ENCODE measurements around the gene MICAL2. TPM values are rescaled to one million over a fixed set of nuclear protein-coding genes. Genes with fewer than 3 reads are reported as not detected.

Gene MICAL2
- total and polyA plus RNA-seq, 10 of the 15 experiments (the other 5 are each of a cell fraction or from before 2014, with no cell fraction given): 0.90 to 5.6 (median 2.4) TPM

DNA sequence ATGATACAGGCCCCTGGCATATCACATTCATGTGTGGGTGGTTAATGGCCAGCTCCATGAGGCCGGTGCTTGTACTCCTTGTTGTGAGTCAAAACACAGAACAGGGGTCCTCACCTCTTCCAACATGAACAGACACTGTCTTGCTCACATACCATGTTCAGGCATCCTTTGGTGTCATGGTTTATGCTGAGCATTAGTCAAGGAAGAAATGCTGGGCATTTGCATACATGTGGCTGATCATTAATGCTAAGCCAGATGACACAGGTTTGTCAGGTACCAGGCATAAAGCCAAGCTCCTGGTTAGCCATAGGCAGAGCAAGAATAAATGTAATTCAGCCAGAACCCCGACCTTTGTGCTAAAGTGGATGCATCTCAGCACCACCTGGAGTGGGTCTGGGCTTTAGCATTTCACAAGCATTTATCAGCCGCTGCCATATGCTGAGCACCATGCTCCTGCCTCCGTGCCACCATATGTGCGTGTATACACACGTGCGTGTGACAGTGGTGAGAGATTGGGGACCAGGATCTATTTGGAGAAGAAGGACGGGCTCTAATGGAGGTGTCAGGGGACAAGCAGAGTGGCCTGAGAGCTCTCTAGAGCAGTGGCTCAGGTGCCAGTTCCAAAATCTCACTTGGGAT lies 55.0 kb downstream of the MICAL2 start:
- in situ Hi-C loops (cut with MboI): no loop called here
- no TSS peak for BruUV-seq (replicated peaks)
- RAD21 ChIA-PET (ENCODE audit: unreplicated experiment): interaction anchor here (3.2 kb wide), 1 partner anchor 34 kb away, joined by 10 read pairs; no protein-coding TSS in a partner anchor
- intact Hi-C loops (cut with micrococcal nuclease; ENCODE audit: unreplicated experiment): no loop called here
- no peak for DNase-seq (ENCODE audit: low read depth, low spot score)
- H3K79me2 ChIP-seq (ENCODE audit: control insufficient read depth, insufficient read depth, low read length): no peaks in the 10 kb centered on the region
- POLR2A ChIA-PET: no interaction called here
- SMC1A ChIA-PET (ENCODE audit: uncharacterized antibody, unreplicated experiment): interaction anchor here (1.2 to 2.3 kb wide), 3 partner anchors 34 to 116 kb away, joined by 3 to 16 read pairs (median 9); no protein-coding TSS in a partner anchor
- no peaks in the 10 kb centered on the region for H3K9me3 ChIP-seq (replicated peaks; ENCODE audit: control insufficient read depth, insufficient read depth, low read length)
- no peak overlapping the region for H3K4me3 ChIP-seq
- WGBS (ENCODE audit: insufficient coverage, insufficient replicate concordance, low lambda C conversion rate, missing lambda C conversion rate): 29% methylated on average over 8 of the region's 8 CpGs
- H4K20me1 ChIP-seq (ENCODE audit: control insufficient read depth, insufficient read depth): no peaks in the 10 kb centered on the region
- H3K36me3 ChIP-seq (ENCODE audit: control insufficient read depth in 2 of 2, insufficient read depth in 2 of 2, low read length in 1 of 2): no peaks in the 10 kb centered on the region
- ATAC-seq: no peak
- CTCF ChIA-PET: interaction anchor here (5.9 kb wide), 1 partner anchor 70 kb away, joined by 47 read pairs; no protein-coding TSS in a partner anchor
- no peak overlapping the region for H3K9ac ChIP-seq (ENCODE audit: control insufficient read depth, insufficient read depth, low read length)
- FAIRE-seq: no peak
- no peaks in the 10 kb centered on the region for H3K4me1 ChIP-seq (ENCODE audit: control insufficient read depth, insufficient read depth, low read length)
- H3K27me3 ChIP-seq (replicated peaks in 1 of 2; ENCODE audit: control insufficient read depth in 2 of 2, insufficient read depth in 2 of 2, low read length in 1 of 2): no peaks in the 10 kb centered on the region
- H3K4me2 ChIP-seq (ENCODE audit: control insufficient read depth, insufficient read depth): no peak overlapping the region
- H2AFZ ChIP-seq (ENCODE audit: control insufficient read depth, low read depth, low read length): no peak overlapping the region
- TF ChIP-seq IRF3 (IDR thresholded peaks at IDR 0.05) (no peak), CTCF (IDR thresholded peaks at IDR 0.05 in 2 of 3, conservative IDR thresholded peaks at IDR 0.05 in 1 of 3; ENCODE audit: control insufficient read depth in 2 of 3, extremely low read depth in 1 of 3, insufficient read depth in 1 of 3, low read depth in 3 of 3, low read length in 3 of 3) (no peak), SUZ12 (IDR thresholded peaks at IDR 0.05; ENCODE audit: unreplicated experiment) (no peak), KAT2A (conservative IDR thresholded peaks at IDR 0.05; ENCODE audit: control insufficient read depth, low read depth, low read length) (no peak)
- H3K27ac ChIP-seq (ENCODE audit: control insufficient read depth, insufficient read depth): no peak overlapping the region
